ENCODE results near the gene ZNF729.
"Not testable (repeated sequence)": the region's sequence is repeated elsewhere in the genome, so short reads cannot be mapped to it uniquely, and the experiment has no call there.

Gene ZNF729

DNA sequence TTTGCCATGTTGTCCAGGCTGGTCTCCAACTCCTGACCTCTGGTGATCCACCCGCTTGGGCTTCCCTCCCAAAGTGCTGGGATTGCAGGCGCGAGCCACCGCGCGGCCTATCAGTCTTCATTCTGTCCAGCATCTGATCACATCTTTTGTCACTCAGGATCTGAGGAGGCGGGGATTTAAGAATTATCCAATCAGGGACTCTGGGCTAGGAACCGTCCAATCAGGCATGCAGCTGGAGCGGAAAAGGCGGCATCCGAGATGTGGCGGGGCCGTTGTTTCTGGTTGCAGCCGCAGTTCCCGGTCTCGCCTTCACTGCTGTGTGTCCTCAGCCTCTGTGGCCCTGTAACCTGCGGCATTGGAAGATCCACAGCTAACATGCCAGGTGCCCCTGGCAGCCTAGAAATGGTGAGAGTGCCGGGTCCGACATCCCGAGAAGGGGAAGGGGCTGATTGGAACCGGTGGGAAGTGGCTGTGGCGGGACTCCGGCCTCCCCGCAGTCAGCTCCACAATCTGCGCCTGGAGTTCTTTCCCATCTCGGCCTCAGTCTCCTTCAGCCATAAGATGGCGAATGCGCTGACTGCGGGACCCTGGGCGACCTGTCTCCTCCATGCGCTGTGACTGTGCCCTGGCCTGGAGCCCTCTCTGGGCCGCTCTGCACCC, at the start of gene ZNF729:
Gene ZNF729, plus strand, starts transcription at position 291 of the 660 bp plus-strand sequence. Its CDS starts 85 bp downstream, at position 376.
- no peak for FAIRE-seq
- DNase-seq (ENCODE audit: low spot score), result no peak

DNA sequence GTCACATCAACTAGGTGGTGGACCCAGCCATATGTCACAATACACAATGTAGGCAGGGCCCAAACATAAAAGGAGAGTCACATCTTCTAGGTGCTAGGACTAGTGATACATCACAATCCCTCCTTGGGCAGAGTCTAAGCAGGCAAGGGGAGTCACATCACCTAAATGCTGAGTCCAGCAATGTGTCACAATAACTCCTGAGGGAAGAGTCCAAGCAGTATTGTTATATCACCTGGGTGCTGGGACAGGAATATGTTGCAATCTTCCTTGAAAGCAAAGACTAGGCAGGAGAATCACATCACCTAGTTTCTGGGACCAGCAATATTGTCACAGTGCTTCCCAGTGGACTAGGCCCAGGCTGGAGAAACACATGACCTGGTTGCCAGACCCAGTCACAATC, 29.4 kb upstream of the ZNF729 start:
- no peak for FAIRE-seq

GRCh38 chr19:22257381-22257780, 28.9 kb upstream of the ZNF729 start:
- no peak for FAIRE-seq
- no peak for DNase-seq (ENCODE audit: low spot score)

More for the DNA sequence above, 29.4 kb upstream of the ZNF729 start:
- no peak for DNase-seq (ENCODE audit: low spot score)

DNA sequence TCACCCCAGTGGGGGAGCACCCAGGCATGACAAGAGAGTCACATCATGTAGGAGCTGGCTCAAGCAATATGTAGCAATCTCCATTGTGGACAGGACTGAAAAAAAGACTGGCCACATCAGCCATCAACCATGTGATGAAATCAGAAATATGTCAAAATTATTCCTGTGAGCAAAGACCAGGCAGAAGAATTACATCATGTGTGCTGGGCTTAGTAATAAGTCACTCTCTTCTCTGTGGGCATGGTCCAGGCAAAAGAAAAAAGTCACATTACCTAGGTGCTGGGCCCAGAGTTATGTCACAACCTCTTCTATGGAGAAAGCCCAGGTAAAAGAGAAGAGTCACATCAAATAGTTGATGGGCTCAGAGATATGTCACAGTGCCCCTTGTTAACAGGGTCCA, 28.3 kb upstream of the ZNF729 start:
- DNase-seq (ENCODE audit: low spot score), result no peak

GRCh38 chr19:22260499-22260898, 25.7 kb upstream of the ZNF729 start:
- DNase-seq (ENCODE audit: low spot score) (no peak), FAIRE-seq (no peak)

More for the DNA sequence above, 28.3 kb upstream of the ZNF729 start:
- FAIRE-seq, result no peak

- DNase-seq (ENCODE audit: low spot score) (no peak), FAIRE-seq (no peak)
Measured at GRCh38 chr19:22261596-22261995, 24.6 kb upstream of the ZNF729 start.

DNA sequence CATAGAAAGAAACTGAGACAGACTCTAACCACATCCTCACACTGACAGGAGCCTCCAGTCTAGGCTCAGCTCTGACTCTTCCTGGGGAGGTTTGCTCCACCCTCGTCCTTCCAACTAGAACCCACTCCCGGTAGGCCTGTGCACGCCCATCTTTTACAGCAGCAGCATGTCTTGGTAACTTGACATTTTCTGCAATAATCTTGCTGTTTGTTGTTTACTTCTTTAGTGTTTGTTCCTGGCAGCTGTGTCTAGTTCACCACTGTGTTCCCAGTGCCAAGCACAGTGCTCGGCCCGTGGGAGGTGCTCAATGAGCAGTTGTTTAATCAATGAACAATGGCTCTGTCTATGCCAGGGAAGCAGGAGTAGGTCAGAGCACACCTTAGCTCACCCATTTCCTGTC, 23.1 kb upstream of the ZNF729 start:
- DNase-seq (ENCODE audit: low spot score) (no peak), FAIRE-seq (no peak)

GRCh38 chr19:22321554-22321953, 35.3 kb downstream of the ZNF729 start:
- not testable (repeated sequence) for DNase-seq (ENCODE audit: low spot score); FAIRE-seq

GRCh38 chr19:22326219-22326618, 40.0 kb downstream of the ZNF729 start:
- FAIRE-seq, result no peak
- no peak for DNase-seq (ENCODE audit: low spot score)

- DNase-seq (ENCODE audit: low spot score) (no peak), FAIRE-seq (no peak)
Measured at GRCh38 chr19:22327321-22327720, 41.1 kb downstream of the ZNF729 start.

GRCh38 chr19:22331521-22331920, 45.3 kb downstream of the ZNF729 start:
- FAIRE-seq (no peak), DNase-seq (ENCODE audit: low spot score) (no peak)

GRCh38 chr19:22332924-22333323, 46.7 kb downstream of the ZNF729 start:
- DNase-seq (ENCODE audit: low spot score) (peak; percentile 18), FAIRE-seq (no peak)

GRCh38 chr19:22335716-22336115, 49.5 kb downstream of the ZNF729 start:
- no peak for FAIRE-seq

GRCh38 chr19:22354665-22355064, 68.4 kb downstream of the ZNF729 start:
- no peak for FAIRE-seq
- no peak for DNase-seq (ENCODE audit: low spot score)

More at GRCh38 chr19:22335716-22336115, 49.5 kb downstream of the ZNF729 start:
- DNase-seq (ENCODE audit: low spot score), result no peak

Data from RCC 7860 (cell line).